HK-2 (cell line): ENCODE results near the gene HSPA4L.

Source experiments
- DNase-seq: peaks from one replicate; pipeline ENCODE4 v3.0.0-alpha.2; 2018; ENCODE audit not compliant: unreplicated experiment

The HSPA4L gene

DNA sequence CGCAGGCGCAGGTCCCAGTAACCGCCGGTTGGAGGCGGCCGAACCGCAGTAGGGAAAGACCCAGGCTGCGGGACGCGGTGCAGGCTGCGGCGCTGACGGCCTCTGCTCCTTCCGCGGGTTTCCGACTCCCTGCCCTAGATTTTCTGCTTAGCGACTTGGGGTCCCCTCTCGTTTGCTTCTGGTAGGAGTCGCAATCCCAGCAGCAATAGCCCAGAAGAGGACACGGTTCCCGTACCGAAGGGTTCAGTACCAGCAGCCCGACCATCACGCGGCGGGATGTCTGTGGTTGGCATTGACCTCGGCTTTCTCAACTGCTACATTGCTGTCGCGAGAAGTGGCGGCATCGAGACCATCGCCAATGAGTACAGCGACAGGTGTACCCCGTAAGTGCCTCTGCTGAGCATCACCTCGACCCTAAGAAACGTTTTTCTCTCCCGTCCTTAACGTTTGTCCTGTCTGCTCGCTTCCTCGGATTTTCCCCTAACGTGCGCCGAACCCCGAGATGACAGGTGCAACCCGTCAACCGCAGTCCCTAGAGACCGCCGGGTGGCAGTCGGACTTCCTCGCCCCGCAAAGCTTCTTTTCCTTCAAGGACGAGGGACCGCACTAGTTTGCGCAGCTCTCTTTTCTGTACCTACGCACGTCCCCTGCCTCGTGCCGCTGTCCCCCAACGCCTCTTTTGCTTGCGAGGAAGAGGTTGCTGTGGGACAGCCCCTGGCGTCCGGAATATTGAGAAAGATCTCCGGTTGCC, at the start of gene HSPA4L:
HSPA4L (plus strand) TSS at position 48 of the 751 bp plus-strand sequence; CDS start at position 277, 229 bp downstream.
- no peak for DNase-seq

DNA sequence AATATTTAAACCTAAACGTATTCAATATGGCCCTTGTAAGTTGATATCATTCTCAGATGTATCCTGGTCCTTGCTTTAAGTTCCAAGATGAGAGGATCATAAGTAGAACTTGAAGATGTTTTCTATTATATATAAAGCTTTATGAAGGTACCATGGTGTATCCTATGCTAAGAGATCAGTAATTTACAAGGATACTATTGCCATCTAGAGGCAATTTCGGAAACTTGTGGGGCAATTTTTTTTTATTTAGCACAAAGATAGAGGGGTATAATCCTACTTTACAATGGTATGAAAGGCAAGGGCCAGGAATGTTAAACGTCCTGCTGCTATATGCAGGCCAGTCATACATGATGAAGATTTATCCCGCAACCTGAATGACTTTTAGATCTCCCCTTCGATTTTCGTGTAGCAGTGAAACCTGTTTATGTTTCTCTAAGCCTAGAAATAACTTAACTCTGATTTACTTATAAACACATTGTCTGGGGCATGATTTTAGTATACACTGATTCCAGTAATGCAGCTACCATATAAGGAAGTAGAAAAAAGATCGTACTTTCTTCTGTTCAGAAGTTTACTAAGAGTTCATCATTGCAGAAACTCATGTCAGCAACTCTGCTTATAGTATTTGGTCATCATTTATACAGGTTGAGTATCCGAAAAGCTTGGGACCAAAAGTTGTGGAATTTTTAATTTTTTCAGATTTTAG, 49.3 kb upstream of the HSPA4L start:
- DNase-seq, result no peak

- DNase-seq, result no peak
Observed at GRCh38 chr4:127734976-127735375, 47.1 kb upstream of the HSPA4L start.

DNA sequence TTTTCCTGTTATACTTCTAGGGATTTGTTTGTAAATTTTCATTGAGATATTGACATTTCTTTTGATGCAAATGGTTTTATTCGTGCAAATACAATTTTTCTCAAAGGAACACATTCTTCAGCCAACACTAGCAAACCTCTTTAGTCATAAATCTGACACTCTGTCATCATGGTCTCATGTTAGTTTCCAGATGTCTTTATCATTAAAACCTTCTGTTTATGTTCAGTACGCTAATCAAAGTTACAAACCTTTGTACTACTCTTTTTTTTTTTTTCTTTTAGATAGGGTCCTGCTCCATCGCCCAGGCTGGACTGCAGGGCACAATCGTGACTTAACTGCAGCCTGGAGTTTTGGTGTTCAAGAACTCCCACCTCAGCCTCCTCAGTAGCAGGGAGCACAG, 44.8 kb upstream of the HSPA4L start:
- no peak for DNase-seq

- DNase-seq, result no peak
Observed at GRCh38 chr4:127741247-127741646, 40.9 kb upstream of the HSPA4L start.

- no peak for DNase-seq
Observed at GRCh38 chr4:127747883-127748282, 34.2 kb upstream of the HSPA4L start.

DNA sequence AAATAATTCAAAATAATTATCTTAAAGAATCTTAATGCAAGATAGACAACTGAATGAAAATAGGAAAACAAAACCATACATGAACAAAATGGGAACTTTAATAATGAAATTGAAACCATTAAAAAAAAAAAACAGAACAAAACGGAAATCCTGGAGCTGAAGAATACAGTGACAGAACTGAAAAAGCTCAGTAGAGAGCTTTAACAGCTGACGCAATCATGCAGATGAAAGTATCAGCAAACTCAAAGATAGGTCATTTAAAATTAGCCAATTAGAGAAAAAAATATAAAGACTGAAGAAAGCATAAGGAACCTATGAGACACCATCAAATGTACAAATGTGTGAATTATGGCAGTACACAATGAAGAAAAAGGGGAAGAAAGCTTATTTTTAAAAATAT, 33.2 kb upstream of the HSPA4L start:
- no peak for DNase-seq

GRCh38 chr4:127756906-127757305, 25.2 kb upstream of the HSPA4L start:
- no peak for DNase-seq

DNA sequence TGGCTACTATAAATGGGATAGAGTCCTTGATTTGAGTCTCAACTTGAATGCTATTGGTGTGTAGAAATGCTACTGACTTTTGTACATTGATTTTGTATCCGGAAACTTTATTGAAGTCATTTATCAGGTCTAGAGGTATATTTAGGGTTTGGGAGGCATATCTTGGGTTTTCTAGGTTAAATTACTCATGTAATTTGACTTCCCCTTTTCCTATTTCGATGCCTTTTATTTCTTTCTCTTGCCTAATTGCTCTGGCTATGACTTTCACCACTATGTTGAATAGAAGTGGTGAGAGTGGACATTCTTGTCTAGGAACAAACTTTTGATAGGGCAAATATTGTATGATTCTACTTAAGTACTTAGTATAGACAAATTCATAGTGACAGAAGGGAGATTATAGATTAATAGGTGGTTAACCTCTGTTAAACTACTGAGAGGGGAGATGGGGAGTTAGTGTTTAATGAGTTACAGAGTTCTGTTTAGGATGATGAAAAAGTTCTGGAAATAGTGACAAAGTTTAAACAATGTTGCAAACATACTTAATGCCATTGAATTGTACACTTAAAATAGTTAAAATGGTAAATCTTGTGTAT, 22.8 kb upstream of the HSPA4L start:
- no peak for DNase-seq

GRCh38 chr4:127759893-127760292, 22.2 kb upstream of the HSPA4L start:
- DNase-seq, result no peak

DNA sequence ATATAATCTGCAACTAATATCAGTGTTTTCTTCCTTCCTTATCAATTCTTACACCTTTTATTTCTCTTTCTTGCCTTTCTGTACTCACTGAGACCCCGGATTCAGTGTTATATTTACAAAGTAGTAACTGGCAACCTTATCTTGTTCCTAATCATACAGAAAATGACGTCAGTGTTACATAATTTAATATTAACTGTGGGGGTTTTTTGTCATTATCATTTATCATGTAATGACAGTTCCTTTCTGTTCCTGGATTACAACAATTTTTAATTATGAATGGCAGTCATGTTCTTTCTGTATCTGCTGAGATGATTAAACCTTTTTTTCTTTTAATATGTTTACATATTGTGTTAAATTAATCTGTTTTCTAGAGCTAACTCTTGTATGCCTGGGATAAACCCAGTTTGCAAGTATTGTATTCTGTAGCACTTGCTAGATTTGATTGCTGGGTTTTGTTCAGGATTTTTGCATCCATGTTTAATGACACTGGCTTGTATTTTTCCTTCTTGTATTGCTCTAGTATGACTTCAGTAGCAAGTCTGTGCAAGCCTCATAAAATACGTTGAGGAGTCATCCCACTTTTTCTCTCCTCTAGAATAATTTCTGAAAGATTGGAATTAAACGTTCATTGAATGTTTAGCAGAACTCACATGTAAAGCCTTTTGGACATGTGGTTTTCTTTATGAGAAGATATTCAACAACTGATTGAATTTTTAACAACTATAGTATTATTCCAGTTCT, 10.4 kb upstream of the HSPA4L start:
- no peak for DNase-seq

- DNase-seq, result no peak
Observed at GRCh38 chr4:127772769-127773671, 9.1 kb upstream of the HSPA4L start.

DNA sequence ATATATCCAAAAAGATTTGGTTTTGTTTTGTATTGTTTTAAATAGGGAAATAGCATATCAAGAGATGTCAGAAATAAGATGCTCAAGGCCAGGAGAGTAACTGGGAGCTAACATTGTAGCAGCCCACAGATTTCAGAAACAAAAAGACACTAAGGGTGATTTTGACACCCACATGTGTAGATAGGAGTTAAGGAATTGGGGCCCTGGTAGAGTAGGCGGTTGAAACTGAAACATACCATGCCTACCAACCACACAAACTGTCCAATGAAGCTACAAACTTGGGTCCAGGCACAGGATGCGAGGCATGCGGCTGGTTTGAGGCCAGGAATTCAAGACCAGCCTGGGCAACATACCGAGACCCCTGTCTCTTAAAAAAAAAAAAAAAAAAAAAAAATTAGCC, 6.3 kb upstream of the HSPA4L start:
- DNase-seq, result no peak

DNA sequence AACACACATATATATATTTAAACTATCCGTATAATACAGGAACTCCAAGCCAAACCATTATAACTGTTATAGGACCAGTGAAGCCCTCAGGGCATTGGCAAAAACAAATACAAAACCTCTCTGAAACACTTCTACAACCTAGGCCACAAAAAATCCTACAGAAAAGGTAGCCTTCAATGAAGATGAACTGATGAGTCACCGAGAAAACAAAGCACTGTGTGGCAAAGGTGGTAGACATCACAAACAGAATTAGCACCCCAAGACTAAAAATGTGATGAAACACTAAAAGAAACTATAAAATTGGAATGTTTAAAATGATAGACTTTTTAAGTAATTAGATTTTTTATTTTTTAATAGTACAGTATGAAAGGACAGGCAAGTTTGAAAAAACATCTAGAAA, 5.5 kb upstream of the HSPA4L start:
- no peak for DNase-seq

- DNase-seq, result no peak
Observed at GRCh38 chr4:127777487-127777886, 4.6 kb upstream of the HSPA4L start.

GRCh38 chr4:127778102-127778501, 4.0 kb upstream of the HSPA4L start:
- no peak for DNase-seq

DNA sequence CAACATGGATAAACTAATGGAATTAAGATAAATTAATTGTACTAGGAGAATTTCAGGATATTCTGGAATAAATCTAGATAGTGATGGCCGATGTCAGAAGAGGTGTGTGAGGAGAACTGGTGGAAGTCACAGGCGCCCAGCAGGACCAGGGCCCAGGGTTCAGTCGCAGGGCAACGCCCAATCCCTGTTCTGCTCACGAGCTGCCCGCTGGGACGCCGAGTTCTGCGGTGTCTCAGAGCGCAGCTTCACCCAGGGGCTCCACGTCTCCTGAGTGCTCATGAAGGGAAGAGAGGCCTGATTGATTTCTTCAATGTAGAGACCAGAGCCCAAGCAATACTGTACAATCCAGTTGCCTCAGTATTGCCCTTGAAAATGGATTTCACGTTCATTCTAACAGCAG, 1.5 kb upstream of the HSPA4L start:
- no peak for DNase-seq

DNA sequence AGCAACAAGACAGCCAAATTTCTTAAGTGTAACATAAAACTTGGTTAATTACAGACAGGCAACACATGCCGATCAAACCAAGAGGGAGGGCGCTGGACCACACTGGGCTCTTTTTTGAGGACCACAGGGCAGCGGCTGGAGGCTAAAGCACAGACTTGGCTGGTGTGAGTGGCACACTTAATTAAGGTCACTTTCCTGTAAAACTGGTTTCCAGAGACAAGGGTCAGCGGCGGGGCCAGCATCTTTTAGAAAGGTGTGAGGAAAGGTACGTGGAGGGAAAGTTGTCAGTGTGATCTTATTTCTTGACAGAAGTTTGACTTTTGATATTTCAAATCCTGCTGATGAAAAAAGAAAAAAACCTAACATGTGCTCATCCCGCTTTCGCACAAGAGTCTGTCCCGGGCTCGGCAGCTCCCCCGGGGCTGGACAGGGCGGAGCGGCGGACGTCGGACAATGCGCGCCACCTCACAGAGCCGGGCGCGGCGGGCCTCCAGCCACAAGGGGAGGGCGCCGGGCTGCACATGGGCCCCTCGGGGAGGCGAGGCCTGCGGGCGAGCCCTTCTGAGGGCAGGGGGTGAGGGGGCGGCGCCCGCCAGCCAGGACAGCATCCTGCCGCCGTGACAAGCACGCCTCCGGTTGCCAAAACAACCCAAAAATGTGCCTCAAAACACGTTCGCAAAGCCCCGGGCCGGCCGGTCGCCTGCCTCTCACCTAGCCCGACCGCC, 660 bp upstream of the HSPA4L start:
- DNase-seq, result no peak

DNA sequence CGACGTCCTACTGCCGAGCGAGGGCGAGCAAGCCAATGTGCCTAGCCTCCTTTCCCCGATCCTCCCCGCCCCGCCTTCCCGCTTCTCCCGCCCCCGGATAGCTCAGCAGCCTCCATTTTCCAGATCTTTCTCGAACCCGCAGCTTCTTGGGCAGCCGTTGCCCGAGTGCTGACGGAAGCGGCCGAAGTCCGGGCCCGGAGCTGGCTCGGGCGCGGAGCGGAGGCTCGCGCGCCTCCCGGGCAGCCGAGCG, 172 bp upstream of the HSPA4L start:
- DNase-seq, result peak; percentile 92

GRCh38 chr4:127783026-127783769, 1.1 kb downstream of the HSPA4L start:
- peak; percentile 62 for DNase-seq
